Progenitor cell of endocrine pancreas (in vitro differentiated cells): ENCODE results near the gene OR51Q1. TPM values are rescaled to one million over a fixed set of nuclear protein-coding genes. Genes with fewer than 3 reads are reported as not detected.

ENCODE experiments used
- DNase-seq: peaks from one replicate; pipeline ENCODE4 v3.0.0; 2021; ENCODE audit warnings: low spot score; ENCODE audit not compliant: unreplicated experiment
- H3K27ac Mint-ChIP-seq: 2 replicates; pipeline ENCODE4 v1.8.0; 2021; ENCODE audit warnings: mild to moderate bottlenecking, moderate library complexity, mixed read lengths
- H3K27me3 Mint-ChIP-seq: 2 replicates; pipeline ENCODE4 v1.8.0; 2021; ENCODE audit warnings: mixed read lengths
- H3K36me3 Mint-ChIP-seq: 2 replicates; pipeline ENCODE4 v1.8.0; 2022; ENCODE audit warnings: mixed read lengths; ENCODE audit not compliant: insufficient read depth
- H3K4me1 Mint-ChIP-seq: 2 replicates; pipeline ENCODE4 v1.8.0; 2021; ENCODE audit warnings: low read depth, mixed read lengths
- H3K4me3 Mint-ChIP-seq: 2 replicates; pipeline ENCODE4 v1.8.0; 2021; ENCODE audit warnings: low read depth, mild to moderate bottlenecking, moderate library complexity, mixed read lengths
- H3K9me3 Mint-ChIP-seq: 2 replicates; pipeline ENCODE4 v1.8.0; 2021; ENCODE audit warnings: low read depth, mixed read lengths
- CTCF ChIP-seq: fragments of 200-600 bp; sonication (generic); IDR thresholded peaks from one replicate; pipeline ENCODE4 v1.5.0; 2021; ENCODE audit warnings: antibody characterized with exemption, mild to moderate bottlenecking; ENCODE audit not compliant: unreplicated experiment
- total RNA-seq: library from RNA; stranded (reverse); gene quantifications from 2 replicates; pipeline ENCODE4 v1.2.1, GENCODE V29; 2021

Gene OR51Q1
- total RNA-seq, 1 donor from 2014 or later: not detected

- Mint-ChIP-seq H3K27me3 (no peaks in the 10 kb centered on the region), H3K4me3 (no peak overlapping the region), H3K27ac (no peak overlapping the region), H3K36me3 (no peaks in the 10 kb centered on the region), H3K4me1 (peaks cover 1% of the 10 kb centered on the region), H3K9me3 (no peaks in the 10 kb centered on the region)
- no peak for DNase-seq
- TF ChIP-seq CTCF: no peak
These were observed 22.0 kb downstream of the OR51Q1 start for GRCh38 chr11:5443835-5444393.

- Mint-ChIP-seq H3K4me3 (no peak within 1 kb of the TSS), H3K4me1 (peaks cover 7% of the 10 kb centered on the region)
These were observed 27.1 kb downstream of the OR51Q1 start, which contains the start of gene OR51I2 for GRCh38 chr11:5449023-5449422. TSS of gene OR51I2 (plus strand) at chr11:5449323. CDS start at chr11:5453489, 4,166 bp downstream.

GRCh38 chr11:5449432-5449831, 27.5 kb downstream of the OR51Q1 start:
- peaks cover 7% of the 10 kb centered on the region for H3K4me1 Mint-ChIP-seq
- H3K27me3 Mint-ChIP-seq: no peaks in the 10 kb centered on the region
- no peak overlapping the region for H3K4me3 Mint-ChIP-seq
- no peak for TF ChIP-seq CTCF
- H3K27ac Mint-ChIP-seq: no peak overlapping the region
- H3K9me3 Mint-ChIP-seq: no peaks in the 10 kb centered on the region
- no peaks in the 10 kb centered on the region for H3K36me3 Mint-ChIP-seq
- DNase-seq: no peak

More at GRCh38 chr11:5449023-5449422, 27.1 kb downstream of the OR51Q1 start, which contains the start of gene OR51I2:
- no peak for DNase-seq
- no peak within 1 kb of the TSS for H3K27ac Mint-ChIP-seq
- H3K27me3 Mint-ChIP-seq: no peaks in the 10 kb centered on the region
- H3K9me3 Mint-ChIP-seq: no peaks in the 10 kb centered on the region
- TF ChIP-seq CTCF: no peak
- H3K36me3 Mint-ChIP-seq: no peaks in the 10 kb centered on the region

GRCh38 chr11:5460983-5461621, 39.2 kb downstream of the OR51Q1 start:
- DNase-seq: no peak
- no peak overlapping the region for H3K27ac Mint-ChIP-seq
- no peak for TF ChIP-seq CTCF
- H3K9me3 Mint-ChIP-seq: peaks cover 7% of the 10 kb centered on the region
- no peak overlapping the region for H3K4me3 Mint-ChIP-seq
- no peaks in the 10 kb centered on the region for H3K36me3 Mint-ChIP-seq
- peaks cover 1% of the 10 kb centered on the region for H3K4me1 Mint-ChIP-seq
- no peaks in the 10 kb centered on the region for H3K27me3 Mint-ChIP-seq

GRCh38 chr11:5467527-5467926, 45.6 kb downstream of the OR51Q1 start:
- Mint-ChIP-seq H3K27me3 (no peaks in the 10 kb centered on the region), H3K9me3 (no peaks in the 10 kb centered on the region), H3K4me3 (no peak overlapping the region), H3K36me3 (no peaks in the 10 kb centered on the region), H3K4me1 (peaks cover 6% of the 10 kb centered on the region), H3K27ac (no peak overlapping the region)
- no peak for TF ChIP-seq CTCF
- no peak for DNase-seq

Other genes with a start within 250 kb of the OR51Q1 start
- not detected in 2 replicates for gene OR51V1, start 221.4 kb upstream of the OR51Q1 start, total RNA-seq
- gene HBB, start 195.0 kb upstream of the OR51Q1 start, total RNA-seq: not detected in 2 replicates
- not detected in 2 replicates for gene HBD, start 187.6 kb upstream of the OR51Q1 start, total RNA-seq
- not detected in 2 replicates for gene HBG1, start 172.3 kb upstream of the OR51Q1 start, total RNA-seq
- gene HBG2, start 167.3 kb upstream of the OR51Q1 start, total RNA-seq: not detected in 2 replicates
- gene HBE1, start 152.2 kb upstream of the OR51Q1 start, total RNA-seq: not detected in 2 replicates
- gene OR51B4, start 120.2 kb upstream of the OR51Q1 start, total RNA-seq: not detected in 2 replicates
- gene OR51B2, start 97.8 kb upstream of the OR51Q1 start, total RNA-seq: not detected in 2 replicates
- gene OR51B5, start 78.6 kb upstream of the OR51Q1 start, total RNA-seq: 0.34 and 0.44 TPM in 2 replicates
- not detected in 2 replicates for gene OR51B6, start 70.6 kb upstream of the OR51Q1 start, total RNA-seq
- gene OR51M1, start 38.3 kb upstream of the OR51Q1 start, total RNA-seq: not detected in 2 replicates
- not detected in 2 replicates for gene OR51I1, start 19.4 kb downstream of the OR51Q1 start, total RNA-seq
- not detected in 2 replicates for gene OR51I2, start 27.2 kb downstream of the OR51Q1 start, total RNA-seq
- gene OR52D1, start 66.6 kb downstream of the OR51Q1 start, total RNA-seq: not detected in 2 replicates
- gene UBQLN3, start 87.8 kb downstream of the OR51Q1 start, total RNA-seq: not detected in 2 replicates
- gene UBQLNL, start 94.6 kb downstream of the OR51Q1 start, total RNA-seq: 0.53 and 0.79 TPM in 2 replicates
- 0.26 TPM in 1 of 2 replicates, not detected in the other for gene OR52H1, start 126.4 kb downstream of the OR51Q1 start, total RNA-seq
- not detected in 2 replicates for gene OR52B6, start 158.8 kb downstream of the OR51Q1 start, total RNA-seq
- gene TRIM6, start 174.5 kb downstream of the OR51Q1 start, total RNA-seq: 5.4 and 5.8 TPM in 2 replicates
- gene TRIM34, start 202.9 kb downstream of the OR51Q1 start, total RNA-seq: 2.0 TPM in 2 replicates